ENCODE measurements around the gene ID2. TPM values are rescaled to one million over a fixed set of nuclear protein-coding genes. Genes with fewer than 3 reads are reported as not detected.

The ID2 gene
- total and polyA plus RNA-seq, 10 of the 15 experiments (the other 5 are each of a cell fraction or from before 2014, with no cell fraction given) = 39.0 to 613 (median 73.6) TPM

DNA sequence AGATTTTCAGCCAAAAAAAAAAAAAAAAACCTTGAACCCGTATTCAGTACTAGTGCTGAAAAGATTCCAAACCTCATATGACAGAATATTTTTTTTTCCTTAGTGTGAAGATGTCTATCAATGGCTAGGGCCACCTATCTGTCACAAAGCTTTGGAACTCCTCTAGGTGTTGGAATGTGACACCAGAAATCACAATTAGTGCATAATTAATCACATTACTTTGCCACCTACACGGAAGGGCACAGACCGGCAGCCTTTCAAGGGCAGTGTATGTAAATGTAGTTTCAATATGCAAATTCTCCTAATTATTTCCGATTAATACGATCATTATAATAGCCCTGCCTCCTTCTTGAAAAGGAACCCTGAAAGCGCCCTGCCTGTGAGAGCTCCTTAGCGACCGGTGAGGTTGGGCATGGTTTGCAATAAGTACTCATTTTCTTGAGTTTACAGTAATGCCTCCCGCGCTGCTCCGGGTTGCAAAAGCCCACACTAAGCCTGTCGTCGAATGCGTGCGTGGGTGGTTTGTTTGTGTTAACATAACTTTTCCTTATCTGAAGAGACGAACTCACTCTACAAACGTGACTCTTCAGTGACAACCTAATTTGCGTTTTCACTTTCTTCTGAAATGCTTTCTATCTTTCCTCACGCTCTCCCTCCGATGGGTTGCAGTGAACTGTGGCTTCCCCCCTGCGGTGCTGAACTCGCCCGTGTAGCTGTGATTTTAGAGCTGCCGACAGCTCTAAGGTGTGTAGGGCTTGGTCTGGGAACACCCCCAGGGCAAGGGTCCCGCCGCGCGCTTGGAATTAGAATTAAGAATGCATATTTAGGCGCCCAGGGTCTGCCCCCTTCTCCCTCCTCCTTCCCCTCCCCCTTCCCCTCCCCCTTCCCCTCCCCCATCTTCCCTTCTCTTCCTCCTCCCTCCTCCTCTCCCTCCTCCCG lies 765 bp upstream of the ID2 start (continued):
- TF ChIP-seq, protein P1, sequence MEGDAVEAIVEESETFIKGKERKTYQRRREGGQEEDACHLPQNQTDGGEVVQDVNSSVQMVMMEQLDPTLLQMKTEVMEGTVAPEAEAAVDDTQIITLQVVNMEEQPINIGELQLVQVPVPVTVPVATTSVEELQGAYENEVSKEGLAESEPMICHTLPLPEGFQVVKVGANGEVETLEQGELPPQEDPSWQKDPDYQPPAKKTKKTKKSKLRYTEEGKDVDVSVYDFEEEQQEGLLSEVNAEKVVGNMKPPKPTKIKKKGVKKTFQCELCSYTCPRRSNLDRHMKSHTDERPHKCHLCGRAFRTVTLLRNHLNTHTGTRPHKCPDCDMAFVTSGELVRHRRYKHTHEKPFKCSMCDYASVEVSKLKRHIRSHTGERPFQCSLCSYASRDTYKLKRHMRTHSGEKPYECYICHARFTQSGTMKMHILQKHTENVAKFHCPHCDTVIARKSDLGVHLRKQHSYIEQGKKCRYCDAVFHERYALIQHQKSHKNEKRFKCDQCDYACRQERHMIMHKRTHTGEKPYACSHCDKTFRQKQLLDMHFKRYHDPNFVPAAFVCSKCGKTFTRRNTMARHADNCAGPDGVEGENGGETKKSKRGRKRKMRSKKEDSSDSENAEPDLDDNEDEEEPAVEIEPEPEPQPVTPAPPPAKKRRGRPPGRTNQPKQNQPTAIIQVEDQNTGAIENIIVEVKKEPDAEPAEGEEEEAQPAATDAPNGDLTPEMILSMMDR (IDR thresholded peaks at IDR 0.05 in 2 of 3, conservative IDR thresholded peaks at IDR 0.05 in 1 of 3; ENCODE audit: control insufficient read depth in 2 of 3, extremely low read depth in 1 of 3, insufficient read depth in 1 of 3, low read depth in 3 of 3, low read length in 3 of 3) = no peak
- no peak for TF ChIP-seq SMAD1 (IDR thresholded peaks at IDR 0.05; ENCODE audit: low read depth, partially characterized antibody)
- no peak for TF ChIP-seq NR2C1 (IDR thresholded peaks at IDR 0.05)
- no peak for TF ChIP-seq HDAC2 (IDR thresholded peaks at IDR 0.05)
- TF ChIP-seq STAT1 (conservative IDR thresholded peaks at IDR 0.05) = 0 out of 2 replicates have a peak, but pooled peaks have one; percentile 24
- TF ChIP-seq HDAC6 (IDR thresholded peaks at IDR 0.05; ENCODE audit: unreplicated experiment) = no peak
- TF ChIP-seq, protein P2, sequence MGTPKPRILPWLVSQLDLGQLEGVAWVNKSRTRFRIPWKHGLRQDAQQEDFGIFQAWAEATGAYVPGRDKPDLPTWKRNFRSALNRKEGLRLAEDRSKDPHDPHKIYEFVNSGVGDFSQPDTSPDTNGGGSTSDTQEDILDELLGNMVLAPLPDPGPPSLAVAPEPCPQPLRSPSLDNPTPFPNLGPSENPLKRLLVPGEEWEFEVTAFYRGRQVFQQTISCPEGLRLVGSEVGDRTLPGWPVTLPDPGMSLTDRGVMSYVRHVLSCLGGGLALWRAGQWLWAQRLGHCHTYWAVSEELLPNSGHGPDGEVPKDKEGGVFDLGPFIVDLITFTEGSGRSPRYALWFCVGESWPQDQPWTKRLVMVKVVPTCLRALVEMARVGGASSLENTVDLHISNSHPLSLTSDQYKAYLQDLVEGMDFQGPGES (IDR thresholded peaks at IDR 0.05) = no peak
- TF ChIP-seq, protein P3, sequence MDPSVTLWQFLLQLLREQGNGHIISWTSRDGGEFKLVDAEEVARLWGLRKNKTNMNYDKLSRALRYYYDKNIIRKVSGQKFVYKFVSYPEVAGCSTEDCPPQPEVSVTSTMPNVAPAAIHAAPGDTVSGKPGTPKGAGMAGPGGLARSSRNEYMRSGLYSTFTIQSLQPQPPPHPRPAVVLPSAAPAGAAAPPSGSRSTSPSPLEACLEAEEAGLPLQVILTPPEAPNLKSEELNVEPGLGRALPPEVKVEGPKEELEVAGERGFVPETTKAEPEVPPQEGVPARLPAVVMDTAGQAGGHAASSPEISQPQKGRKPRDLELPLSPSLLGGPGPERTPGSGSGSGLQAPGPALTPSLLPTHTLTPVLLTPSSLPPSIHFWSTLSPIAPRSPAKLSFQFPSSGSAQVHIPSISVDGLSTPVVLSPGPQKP (IDR thresholded peaks at IDR 0.05; ENCODE audit: low read depth, low read length) = no peak
- TF ChIP-seq, protein P4, sequence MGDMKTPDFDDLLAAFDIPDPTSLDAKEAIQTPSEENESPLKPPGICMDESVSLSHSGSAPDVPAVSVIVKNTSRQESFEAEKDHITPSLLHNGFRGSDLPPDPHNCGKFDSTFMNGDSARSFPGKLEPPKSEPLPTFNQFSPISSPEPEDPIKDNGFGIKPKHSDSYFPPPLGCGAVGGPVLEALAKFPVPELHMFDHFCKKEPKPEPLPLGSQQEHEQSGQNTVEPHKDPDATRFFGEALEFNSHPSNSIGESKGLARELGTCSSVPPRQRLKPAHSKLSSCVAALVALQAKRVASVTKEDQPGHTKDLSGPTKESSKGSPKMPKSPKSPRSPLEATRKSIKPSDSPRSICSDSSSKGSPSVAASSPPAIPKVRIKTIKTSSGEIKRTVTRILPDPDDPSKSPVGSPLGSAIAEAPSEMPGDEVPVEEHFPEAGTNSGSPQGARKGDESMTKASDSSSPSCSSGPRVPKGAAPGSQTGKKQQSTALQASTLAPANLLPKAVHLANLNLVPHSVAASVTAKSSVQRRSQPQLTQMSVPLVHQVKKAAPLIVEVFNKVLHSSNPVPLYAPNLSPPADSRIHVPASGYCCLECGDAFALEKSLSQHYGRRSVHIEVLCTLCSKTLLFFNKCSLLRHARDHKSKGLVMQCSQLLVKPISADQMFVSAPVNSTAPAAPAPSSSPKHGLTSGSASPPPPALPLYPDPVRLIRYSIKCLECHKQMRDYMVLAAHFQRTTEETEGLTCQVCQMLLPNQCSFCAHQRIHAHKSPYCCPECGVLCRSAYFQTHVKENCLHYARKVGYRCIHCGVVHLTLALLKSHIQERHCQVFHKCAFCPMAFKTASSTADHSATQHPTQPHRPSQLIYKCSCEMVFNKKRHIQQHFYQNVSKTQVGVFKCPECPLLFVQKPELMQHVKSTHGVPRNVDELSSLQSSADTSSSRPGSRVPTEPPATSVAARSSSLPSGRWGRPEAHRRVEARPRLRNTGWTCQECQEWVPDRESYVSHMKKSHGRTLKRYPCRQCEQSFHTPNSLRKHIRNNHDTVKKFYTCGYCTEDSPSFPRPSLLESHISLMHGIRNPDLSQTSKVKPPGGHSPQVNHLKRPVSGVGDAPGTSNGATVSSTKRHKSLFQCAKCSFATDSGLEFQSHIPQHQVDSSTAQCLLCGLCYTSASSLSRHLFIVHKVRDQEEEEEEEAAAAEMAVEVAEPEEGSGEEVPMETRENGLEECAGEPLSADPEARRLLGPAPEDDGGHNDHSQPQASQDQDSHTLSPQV (IDR thresholded peaks at IDR 0.05) = no peak
- no peak for TF ChIP-seq CBFB (IDR thresholded peaks at IDR 0.05; ENCODE audit: low read depth)
- peak; percentile 59 for TF ChIP-seq SIN3A (IDR thresholded peaks at IDR 0.05; ENCODE audit: low read depth, low read length)
- TF ChIP-seq NR2C2 (IDR thresholded peaks at IDR 0.05; ENCODE audit: borderline replicate concordance, control insufficient read depth, insufficient read length, low read depth) = no peak
- no peak for TF ChIP-seq KAT2A (conservative IDR thresholded peaks at IDR 0.05; ENCODE audit: control insufficient read depth, low read depth, low read length)
- TF ChIP-seq, protein P5, sequence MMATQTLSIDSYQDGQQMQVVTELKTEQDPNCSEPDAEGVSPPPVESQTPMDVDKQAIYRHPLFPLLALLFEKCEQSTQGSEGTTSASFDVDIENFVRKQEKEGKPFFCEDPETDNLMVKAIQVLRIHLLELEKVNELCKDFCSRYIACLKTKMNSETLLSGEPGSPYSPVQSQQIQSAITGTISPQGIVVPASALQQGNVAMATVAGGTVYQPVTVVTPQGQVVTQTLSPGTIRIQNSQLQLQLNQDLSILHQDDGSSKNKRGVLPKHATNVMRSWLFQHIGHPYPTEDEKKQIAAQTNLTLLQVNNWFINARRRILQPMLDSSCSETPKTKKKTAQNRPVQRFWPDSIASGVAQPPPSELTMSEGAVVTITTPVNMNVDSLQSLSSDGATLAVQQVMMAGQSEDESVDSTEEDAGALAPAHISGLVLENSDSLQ (IDR thresholded peaks at IDR 0.05) = no peak
- TF ChIP-seq, protein P6, sequence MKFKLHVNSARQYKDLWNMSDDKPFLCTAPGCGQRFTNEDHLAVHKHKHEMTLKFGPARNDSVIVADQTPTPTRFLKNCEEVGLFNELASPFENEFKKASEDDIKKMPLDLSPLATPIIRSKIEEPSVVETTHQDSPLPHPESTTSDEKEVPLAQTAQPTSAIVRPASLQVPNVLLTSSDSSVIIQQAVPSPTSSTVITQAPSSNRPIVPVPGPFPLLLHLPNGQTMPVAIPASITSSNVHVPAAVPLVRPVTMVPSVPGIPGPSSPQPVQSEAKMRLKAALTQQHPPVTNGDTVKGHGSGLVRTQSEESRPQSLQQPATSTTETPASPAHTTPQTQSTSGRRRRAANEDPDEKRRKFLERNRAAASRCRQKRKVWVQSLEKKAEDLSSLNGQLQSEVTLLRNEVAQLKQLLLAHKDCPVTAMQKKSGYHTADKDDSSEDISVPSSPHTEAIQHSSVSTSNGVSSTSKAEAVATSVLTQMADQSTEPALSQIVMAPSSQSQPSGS (IDR thresholded peaks at IDR 0.05; ENCODE audit: low read length) = no peak

Measured in GM12878 (cell line).